ENCODE results near the gene CD247.

Gene CD247

GRCh38 chr1:167434306-167434705, 84.0 kb downstream of the CD247 start:
- DNase-seq = no peak

GRCh38 chr1:167433884-167434283, 84.4 kb downstream of the CD247 start:
- no peak for DNase-seq

GRCh38 chr1:167432780-167433179, 85.5 kb downstream of the CD247 start:
- no peak for DNase-seq

- DNase-seq = no peak
Observed at GRCh38 chr1:167431909-167432650, 86.2 kb downstream of the CD247 start.

GRCh38 chr1:167431261-167431908, 86.9 kb downstream of the CD247 start:
- DNase-seq = no peak

GRCh38 chr1:167430849-167431242, 87.5 kb downstream of the CD247 start:
- no peak for DNase-seq

- no peak for DNase-seq
Observed at GRCh38 chr1:167430134-167430848, 88.0 kb downstream of the CD247 start.

- no peak for DNase-seq
Observed at GRCh38 chr1:167429612-167430011, 88.7 kb downstream of the CD247 start.

- no peak for DNase-seq
Observed at GRCh38 chr1:167428395-167428794, 89.9 kb downstream of the CD247 start.

- DNase-seq = no peak
Observed at GRCh38 chr1:167427848-167428247, 90.5 kb downstream of the CD247 start.

GRCh38 chr1:167426716-167427115, 91.6 kb downstream of the CD247 start:
- no peak for DNase-seq

GRCh38 chr1:167425482-167425881, 92.8 kb downstream of the CD247 start:
- DNase-seq = no peak

GRCh38 chr1:167423684-167424619, 94.4 kb downstream of the CD247 start:
- no peak for DNase-seq

- DNase-seq = no peak
Observed at GRCh38 chr1:167420510-167420909, 97.8 kb downstream of the CD247 start.

GRCh38 chr1:167419245-167419644, 99.1 kb downstream of the CD247 start:
- no peak for DNase-seq

- no peak for DNase-seq
Observed at GRCh38 chr1:167418391-167418790, 99.9 kb downstream of the CD247 start.

GRCh38 chr1:167416506-167416905, 101.8 kb downstream of the CD247 start:
- no peak for DNase-seq

GRCh38 chr1:167413328-167413727, 105.0 kb downstream of the CD247 start:
- DNase-seq = no peak

GRCh38 chr1:167412920-167413319, 105.4 kb downstream of the CD247 start:
- DNase-seq = no peak

- DNase-seq = no peak
Observed at GRCh38 chr1:167412072-167412471, 106.3 kb downstream of the CD247 start.

- DNase-seq = no peak
Observed at GRCh38 chr1:167409183-167409582, 109.1 kb downstream of the CD247 start.

GRCh38 chr1:167408355-167408754, 110.0 kb downstream of the CD247 start:
- no peak for DNase-seq

- DNase-seq = no peak
Observed at GRCh38 chr1:167404908-167405307, 113.4 kb downstream of the CD247 start.

All from activated CD8-positive, alpha-beta memory T cell treated with anti-CD3 and anti-CD28 coated beads, Interleukin-2, amount 50 U/mL, for 48 hours (primary cell).